C4-2B (cell line): ENCODE data around the gene EXD1.

Experiments
- ZFX ChIP-seq: fragments of 450-650 bp; IDR thresholded peaks from 2 replicates; pipeline ENCODE4 v1.6.1; 2017
- TF ChIP-seq, protein P1 (sequence below): fragments of 450-650 bp; conservative IDR thresholded peaks from 2 replicates; pipeline ENCODE4 v1.5.1; 2017; ENCODE audit warnings: mild to moderate bottlenecking

- TF ChIP-seq, protein P1, sequence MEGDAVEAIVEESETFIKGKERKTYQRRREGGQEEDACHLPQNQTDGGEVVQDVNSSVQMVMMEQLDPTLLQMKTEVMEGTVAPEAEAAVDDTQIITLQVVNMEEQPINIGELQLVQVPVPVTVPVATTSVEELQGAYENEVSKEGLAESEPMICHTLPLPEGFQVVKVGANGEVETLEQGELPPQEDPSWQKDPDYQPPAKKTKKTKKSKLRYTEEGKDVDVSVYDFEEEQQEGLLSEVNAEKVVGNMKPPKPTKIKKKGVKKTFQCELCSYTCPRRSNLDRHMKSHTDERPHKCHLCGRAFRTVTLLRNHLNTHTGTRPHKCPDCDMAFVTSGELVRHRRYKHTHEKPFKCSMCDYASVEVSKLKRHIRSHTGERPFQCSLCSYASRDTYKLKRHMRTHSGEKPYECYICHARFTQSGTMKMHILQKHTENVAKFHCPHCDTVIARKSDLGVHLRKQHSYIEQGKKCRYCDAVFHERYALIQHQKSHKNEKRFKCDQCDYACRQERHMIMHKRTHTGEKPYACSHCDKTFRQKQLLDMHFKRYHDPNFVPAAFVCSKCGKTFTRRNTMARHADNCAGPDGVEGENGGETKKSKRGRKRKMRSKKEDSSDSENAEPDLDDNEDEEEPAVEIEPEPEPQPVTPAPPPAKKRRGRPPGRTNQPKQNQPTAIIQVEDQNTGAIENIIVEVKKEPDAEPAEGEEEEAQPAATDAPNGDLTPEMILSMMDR = no peak
- no peak for TF ChIP-seq ZFX
Observed at GRCh38 chr15:41269887-41270286, 39.3 kb upstream of the EXD1 start.
